Heart left ventricle (tissue), 16 donors: ENCODE results near the gene C2orf68. TPM values are rescaled to one million over a fixed set of nuclear protein-coding genes. Genes with fewer than 3 reads are reported as not detected.
"Not testable (repeated sequence)": the region's sequence is repeated elsewhere in the genome, so short reads cannot be mapped to it uniquely, and the experiment has no call there.

ENCODE experiments used
- ATAC-seq, 4 donors: fragments of 200-7000 bp; cut with Tn5 transposase; one replicate each; pipeline ENCODE4 v1.9.1; 2020 to 2022; ENCODE audit warnings: moderate library complexity in 4 of 4, mild to moderate bottlenecking in 3 of 4, moderate number of reproducible peaks in 1 of 4
- DNase-seq, 5 donors: peaks; one replicate each; pipeline ENCODE4 v3.0.0-alpha.2; 2020
- H3K27ac ChIP-seq, 12 donors: fragments of 200-600 bp; sonication (generic) in 4 of 12; one replicate each; pipeline versions ENCODE4 v1.5.0 to v1.8.0; 2016 to 2022; ENCODE audit warnings: mild to moderate bottlenecking in 2 of 12
- H3K27me3 ChIP-seq, 9 donors: fragments of 200-600 bp; sonication (generic) in 2 of 9; one replicate each; pipeline versions ENCODE4 v1.5.1 to v1.8.0; 2016 to 2022; ENCODE audit warnings: mild to moderate bottlenecking in 3 of 9
- H3K36me3 ChIP-seq, 9 donors: fragments of 200-600 bp; sonication (generic) in 2 of 9; one replicate each; pipeline versions ENCODE4 v1.5.0 to v1.8.0; 2018 to 2022; ENCODE audit warnings: mild to moderate bottlenecking in 2 of 9
- H3K4me1 ChIP-seq, 12 donors: fragments of 200-600 bp; sonication (generic) in 4 of 12; one replicate each; pipeline versions ENCODE4 v1.5.0 to v1.8.0; 2016 to 2022; ENCODE audit warnings: mild to moderate bottlenecking in 3 of 12
- H3K4me3 ChIP-seq, 12 donors: fragments of 200-600 bp; sonication (generic) in 4 of 12; one replicate each; pipeline versions ENCODE4 v1.5.0 to v1.8.0; 2017 to 2022; ENCODE audit warnings: mild to moderate bottlenecking in 9 of 12, moderate library complexity in 4 of 12
- H3K9me3 ChIP-seq, 12 donors: fragments of 200-600 bp; sonication (generic) in 4 of 12; one replicate each; pipeline versions ENCODE4 v1.5.0 to v1.8.0; 2016 to 2022; ENCODE audit warnings: mild to moderate bottlenecking in 1 of 12
- CTCF ChIP-seq, 12 donors: fragments of 200-600 bp; sonication (generic) in 4 of 12; IDR thresholded peaks; one replicate each; pipeline versions ENCODE4 v1.5.0 to v1.8.0; 2018 to 2022; ENCODE audit warnings: antibody characterized with exemption in 12 of 12, mild to moderate bottlenecking in 5 of 12
- POLR2A ChIP-seq, 2 donors: fragments of 450-650 bp; IDR thresholded peaks; one replicate each; pipeline ENCODE4 v1.6.1; 2017; ENCODE audit warnings: antibody characterized with exemption in 2 of 2, mild to moderate bottlenecking in 2 of 2, moderate library complexity in 2 of 2
- WGBS, 4 donors: extraction: QIAGEN DNeasy Blood & Tissue Kit in 2 of 4; methylation state at CpG; one replicate each; pipeline versions ENCODE4 v1.1.5 to v1.1.7; 2013 to 2018; 5-methylcytosine and 5-hydroxymethylcytosine counted together
- intact Hi-C, 10 donors: fragments of 100-400 bp; cut with DNase I; formaldehyde crosslinking; loops; one replicate each; pipeline versions ENCODE4 v1.11.1 to v1.14.2; 2022
- polyA plus RNA-seq, 2 donors: library from polyadenylated mRNA; stranded (reverse); fragments of 200-250 nt; gene quantifications; one replicate each; pipeline ENCODE4 v1.2.3, GENCODE V29; 2013
- total RNA-seq, 9 donors: library from RNA; depleted of rRNA in 2 of 9; stranded (reverse); fragments of >200 nt in 2 of 9; fragmentation: NEBNext Ultra II Directional in 3 of 9; extraction: Animal tissue kit (Norgen Biotek cat#: 25700) in 3 of 9; gene quantifications; one replicate each; pipeline versions ENCODE4 v1.1.0 to v1.2.4, GENCODE V29; 2016 to 2023
- donor health status: ischemic (EF 13 %, LVEDD 7.1; RV severe dilation, severe dysfunction).
- donor health status: healthy with polysubstance abuse.
- donor health status: DM: no; HTN: yes; CAD: no.
- donor health status: DM: no; HTN: no; CAD: no.
- donor health status: ischemic (EF 25% LVEDD 6.9; RV normal size, moderate dysfunction).
- donor health status: ischemic (EF 25% LVEDD 5.7; RV mildly dilated, moderate dysfunction).
- donor health status: healthy.
- donor health status: DM: yes; HTN: yes; CAD: no.
- donor health status: ischemic (EF 35%, LVEDD 5.7; RV mildly dilated, moderate dysfunction).
- donor health status: nonischemic (EF 11% LVEDD 7.7; RV severe dilation, severe dysfunction).
- donor health status: DM: yes; HTN: yes; CAD: no.
- donor health status: PGD.
- donor health status: ischemic (EF 29% LVEDD 5.4; RV normal size, mild dysfunction).
- donor health status: nonischemic (EF 23%, LVEDD 6.1; RV moderate dilation, normal function).

Gene C2orf68
- total and polyA plus RNA-seq, 11 donors = 12.0 to 38.2 (median 29.1) TPM

GRCh38 chr2:85564144-85564563 is 47.7 kb downstream of the C2orf68 start:
- TF ChIP-seq CTCF (IDR thresholded peaks at IDR 0.05) (no peak), POLR2A (IDR thresholded peaks at IDR 0.05) (no peak)
- whole genome bisulfite sequencing, 4 donors = 86 to 89% (median 87%) methylated on average over 5 of the region's 5 CpGs
- intact Hi-C loops = loop anchor here in 6 of 10 donors (5.0 kb wide), 3 partner anchors 38 to 53 kb away; partner anchors contain the start of genes C2orf68 (in 2 of the 6), TMEM150A (in 2 of the 6) and USP39 (in 2 of the 6)
- peaks cover 0 to 6% (median 1%) of the 10 kb centered on the region in 9 donors for H3K36me3 ChIP-seq
- no peaks in the 10 kb centered on the region for H3K27me3 ChIP-seq
- ATAC-seq (no peak), DNase-seq (no peak)
- peak overlapping the region in 1 of 12 donors; percentile 79 for H3K27ac ChIP-seq
- peaks cover 0 to 30% (median 14%) of the 10 kb centered on the region in 12 donors for H3K4me1 ChIP-seq
- no peaks in the 10 kb centered on the region for H3K9me3 ChIP-seq
- no peak overlapping the region for H3K4me3 ChIP-seq

- TF ChIP-seq CTCF (IDR thresholded peaks at IDR 0.05) (peak in 6 of 12 donors; percentile 12 to 62 (median 30)), POLR2A (IDR thresholded peaks at IDR 0.05) (peak in 1 of 2 donors; percentile 91)
- DNase-seq (peak; percentile 96 to 98 (median 97)), ATAC-seq (peak; percentile 95 to 97 (median 96))
- H3K4me3 ChIP-seq = peak within 1 kb of the TSS; percentile 62 to 93 (median 79)
- peaks cover 0 to 30% (median 23%) of the 10 kb centered on the region in 9 donors for H3K36me3 ChIP-seq
- 4 to 9% (median 6%) methylated on average over 32 to 64 of the region's 64 CpGs for WGBS, 4 donors
- no peaks in the 10 kb centered on the region for H3K27me3 ChIP-seq
- H3K4me1 ChIP-seq = peaks cover 0 to 32% (median 14%) of the 10 kb centered on the region in 12 donors
- peak within 1 kb of the TSS; percentile 56 to 96 (median 89) for H3K27ac ChIP-seq
- no peaks in the 10 kb centered on the region for H3K9me3 ChIP-seq
- intact Hi-C loops = loop anchor here in 8 of 10 donors (1.0 to 5.0 kb wide), 6 partner anchors 23 to 56 kb away; partner anchors contain the start of genes TMEM150A (in 3 of the 8), USP39 (in 3 of the 8), C2orf68 (in 2 of the 8) and MAT2A (in 1 of the 8)
These were observed 50.3 kb downstream of the C2orf68 start, which contains the start of gene GGCX for GRCh38 chr2:85561280-85562212. TSS of gene GGCX (minus strand) at chr2:85561493. CDS start at chr2:85561428, 65 bp downstream.

- Histone ChIP-seq H3K4me3 (peak overlapping the region; percentile 62 to 93 (median 79)), H3K27me3 (no peaks in the 10 kb centered on the region), H3K36me3 (peaks cover 0 to 37% (median 26%) of the 10 kb centered on the region in 9 donors), H3K9me3 (no peaks in the 10 kb centered on the region), H3K27ac (peak overlapping the region; percentile 56 to 96 (median 89)), H3K4me1 (peaks cover 0 to 32% (median 14%) of the 10 kb centered on the region in 12 donors)
- ATAC-seq = peak in 3 of 4 donors; percentile 1 to 24 (median 3)
- 3 to 4% (median 3%) methylated on average over 12 to 14 of the region's 14 CpGs for WGBS, 4 donors
- no peak for DNase-seq
- intact Hi-C loops = loop anchor here in 8 of 10 donors (1.0 to 5.0 kb wide), 6 partner anchors 22 to 56 kb away; partner anchors contain the start of genes TMEM150A (in 3 of the 8), USP39 (in 3 of the 8), C2orf68 (in 2 of the 8) and MAT2A (in 1 of the 8)
- TF ChIP-seq POLR2A (IDR thresholded peaks at IDR 0.05) (no peak), CTCF (IDR thresholded peaks at IDR 0.05) (no peak)
These were observed 51.0 kb downstream of the C2orf68 start for GRCh38 chr2:85560812-85561279.

GRCh38 chr2:85560403-85560726 is 51.5 kb downstream of the C2orf68 start:
- not testable (repeated sequence) for H3K27me3 ChIP-seq
- intact Hi-C loops = loop anchor here in 7 of 10 donors (2.0 to 5.0 kb wide), 5 partner anchors 22 to 57 kb away; partner anchors contain the start of genes TMEM150A (in 3 of the 7), C2orf68 (in 2 of the 7), USP39 (in 2 of the 7) and MAT2A (in 1 of the 7)
- H3K27ac ChIP-seq = peak overlapping the region in 3 of 12 donors; percentile 90 to 96 (median 92)

More at GRCh38 chr2:85560403-85560726, 51.5 kb downstream of the C2orf68 start:
- WGBS, 4 donors = 82 to 86% (median 84%) methylated on average over 12 of the region's 12 CpGs
- not testable (repeated sequence) for ATAC-seq, H3K9me3 ChIP-seq, DNase-seq
- Histone ChIP-seq H3K4me3 (peak overlapping the region in 11 of 12 donors; percentile 62 to 93 (median 79)), H3K36me3 (peaks cover 0 to 42% (median 31%) of the 10 kb centered on the region in 9 donors), H3K4me1 (peaks cover 0 to 32% (median 14%) of the 10 kb centered on the region in 12 donors)
